Peyer's patch (tissue), 4 donors: ENCODE data around the gene ALG2.

Source experiments
- CTCF ChIP-seq, 6 experiments: fragments of 450-650 bp in 4 of 6; fragments of 200-600 bp in 2 of 6; sonication (generic) in 1 of 6; IDR thresholded peaks; one replicate each; pipeline ENCODE4 v1.5.1; 2017 to 2019; ENCODE audit warnings: antibody characterized with exemption in 6 of 6, mild to moderate bottlenecking in 3 of 6, moderate library complexity in 1 of 6
- POLR2A ChIP-seq, 2 donors: fragments of 450-650 bp; IDR thresholded peaks; one replicate each; pipeline ENCODE4 v1.5.1; 2017; ENCODE audit warnings: antibody characterized with exemption in 2 of 2, mild to moderate bottlenecking in 2 of 2, moderate library complexity in 2 of 2

- TF ChIP-seq CTCF (IDR thresholded peaks at IDR 0.05) (no peak), POLR2A (IDR thresholded peaks at IDR 0.05) (no peak)
Measured at GRCh38 chr9:99244344-99245260, 22.9 kb upstream of the ALG2 start.
